Stimulated activated CD8-positive, alpha-beta memory T cell treated with anti-CD3 and anti-CD28 coated beads, Interleukin-2, amount 100 ng/mL, for 48 hours (primary cell): ENCODE results near the gene NOP9.
"Not testable (repeated sequence)": the region's sequence is repeated elsewhere in the genome, so short reads cannot be mapped to it uniquely, and the experiment has no call there.

Source experiments
- DNase-seq, 2 donors: peaks; one replicate each; pipeline ENCODE4 v3.0.0-alpha.2; 2020; ENCODE audit warnings: low read depth in 2 of 2

NOP9 gene

DNA sequence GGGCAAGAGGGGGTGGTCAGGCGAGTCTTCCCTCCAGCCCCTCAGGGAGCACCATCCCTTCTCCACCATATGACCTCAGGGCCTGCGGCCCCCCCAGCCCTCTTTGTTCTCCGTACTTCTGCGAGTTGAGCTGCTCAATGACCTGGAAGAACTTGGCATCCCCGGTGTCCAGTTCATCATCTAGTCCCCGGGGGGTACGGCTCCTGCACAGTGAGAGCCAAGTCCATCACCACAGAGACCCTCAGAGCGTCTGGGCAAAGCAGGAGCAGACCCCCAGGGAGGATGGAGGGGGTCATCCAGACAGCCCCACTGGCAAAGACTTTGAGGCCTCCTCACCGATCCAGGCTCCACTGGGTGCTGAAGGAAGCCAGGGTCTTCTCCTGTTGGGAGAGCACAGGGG lies 26.3 kb downstream of the NOP9 start:
- no peak for DNase-seq

DNA sequence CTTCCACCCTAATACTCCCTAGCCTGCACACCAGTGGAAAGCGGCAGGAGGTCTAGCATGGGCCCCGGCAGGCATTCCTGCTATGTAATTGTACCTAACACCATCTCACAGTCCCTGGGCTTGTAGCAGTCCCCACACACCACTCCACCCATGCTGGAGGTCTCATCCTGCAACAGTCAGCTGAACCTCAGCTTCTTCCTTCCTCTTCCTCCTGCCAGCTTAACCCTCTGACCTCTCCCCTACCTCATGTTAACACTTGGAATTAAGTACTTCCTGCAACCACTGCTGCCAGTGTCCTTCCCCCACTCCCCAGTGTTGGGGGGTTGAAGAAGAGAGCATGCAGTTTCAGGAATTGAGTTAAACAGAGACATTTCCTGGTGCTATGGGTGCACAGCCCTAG lies 27.7 kb downstream of the NOP9 start:
- DNase-seq, result no peak

DNA sequence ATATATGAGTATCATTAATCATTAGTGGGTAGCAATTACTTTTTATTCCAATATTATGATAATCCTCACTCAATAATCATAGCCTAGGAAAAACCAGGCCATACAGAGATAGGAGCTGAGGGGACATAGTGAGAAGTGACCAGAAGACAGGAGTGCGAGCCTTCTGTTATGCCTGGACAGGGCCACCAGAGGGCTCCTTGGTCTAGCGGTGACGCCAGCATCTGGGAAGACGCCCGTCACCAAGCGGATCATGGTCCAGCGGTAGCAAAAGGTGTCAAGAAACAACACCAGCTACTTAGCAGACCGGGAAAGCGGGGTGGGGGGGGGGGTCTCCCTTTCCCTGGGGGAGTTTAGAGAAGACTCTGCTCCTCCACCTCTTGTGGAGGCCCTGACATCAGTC lies 28.3 kb downstream of the NOP9 start:
- not testable (repeated sequence) for DNase-seq

DNA sequence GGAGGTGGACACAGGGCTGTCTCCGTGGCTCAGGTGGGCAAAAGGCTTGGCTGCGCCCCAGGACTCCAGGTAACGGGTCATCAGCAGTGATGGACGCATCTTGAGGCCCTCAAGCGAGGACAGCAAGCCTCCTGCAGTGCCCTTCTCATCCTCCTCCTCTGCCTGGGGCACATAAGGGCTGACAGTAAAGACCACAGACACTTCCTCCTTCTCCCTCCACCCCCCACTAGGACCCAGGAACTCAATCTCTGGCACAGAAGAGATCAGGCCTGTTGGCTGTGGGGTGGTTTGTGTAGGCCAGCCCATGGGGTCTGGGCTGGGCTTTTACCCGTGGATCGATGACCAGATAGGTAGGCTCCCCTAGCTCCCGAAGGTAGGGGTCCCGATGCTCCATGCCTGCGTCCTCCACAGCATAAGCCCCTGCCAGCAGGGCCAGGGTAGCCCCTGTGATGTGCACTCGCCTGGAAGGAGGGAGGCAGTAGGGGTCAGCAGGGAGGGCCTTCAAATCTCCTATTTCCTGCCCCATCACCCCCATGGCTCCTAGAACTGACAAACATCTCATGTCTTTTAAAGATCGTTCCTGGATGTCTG lies 29.5 kb downstream of the NOP9 start:
- no peak for DNase-seq

DNA sequence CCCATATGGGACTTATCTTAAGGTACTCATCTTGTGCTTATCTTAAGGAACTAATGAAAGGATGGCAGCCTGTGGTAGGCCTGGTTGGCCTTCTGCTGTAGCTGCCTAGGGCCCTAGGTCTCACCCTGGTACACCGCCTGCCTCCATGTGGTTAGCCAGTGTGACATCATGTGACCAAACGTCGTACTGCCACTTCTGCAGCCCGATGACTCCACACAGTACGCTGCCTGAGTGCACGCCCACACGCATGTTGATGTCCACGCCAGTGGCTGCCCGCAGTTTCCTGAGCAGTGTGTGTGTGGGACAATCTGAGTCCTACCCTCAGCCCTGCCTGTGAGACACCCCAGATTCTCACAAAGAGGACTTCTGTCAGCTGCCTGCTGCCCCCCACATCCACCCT lies 30.1 kb downstream of the NOP9 start:
- DNase-seq, result peak; percentile 46 to 48

DNA sequence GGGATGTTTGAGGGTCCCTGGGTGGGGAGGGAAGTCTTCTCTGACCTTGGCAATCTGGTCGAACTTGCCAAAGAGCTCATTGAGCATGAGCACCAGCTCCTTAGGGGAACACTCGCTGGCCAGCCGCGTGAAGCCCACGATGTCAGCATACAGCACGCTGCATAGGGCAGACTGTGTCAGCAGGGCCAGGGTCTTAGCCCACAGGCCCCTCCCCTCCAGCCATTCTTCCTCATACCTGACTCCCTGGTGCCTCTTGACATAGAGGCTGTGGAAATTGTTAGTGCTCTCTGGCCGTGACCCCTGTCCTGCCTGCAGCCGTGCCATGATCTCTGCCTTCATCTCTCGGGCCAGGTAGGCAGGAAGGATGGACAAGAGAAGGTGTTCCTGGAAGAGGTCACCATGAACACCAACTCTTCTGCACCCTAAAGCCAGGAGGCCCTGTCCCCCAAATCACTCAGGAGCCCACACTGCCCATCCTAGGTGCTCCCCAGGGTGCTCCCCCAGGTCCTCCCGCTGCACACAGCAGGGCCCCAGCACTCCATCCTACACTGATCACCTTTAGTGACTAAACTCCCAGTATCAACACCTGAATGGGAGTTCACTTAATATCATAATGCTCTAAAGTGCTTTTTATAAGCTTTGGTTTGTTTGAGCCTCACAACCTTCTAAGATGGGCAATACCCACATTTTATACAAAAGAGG lies 31.5 kb downstream of the NOP9 start:
- no peak for DNase-seq

DNA sequence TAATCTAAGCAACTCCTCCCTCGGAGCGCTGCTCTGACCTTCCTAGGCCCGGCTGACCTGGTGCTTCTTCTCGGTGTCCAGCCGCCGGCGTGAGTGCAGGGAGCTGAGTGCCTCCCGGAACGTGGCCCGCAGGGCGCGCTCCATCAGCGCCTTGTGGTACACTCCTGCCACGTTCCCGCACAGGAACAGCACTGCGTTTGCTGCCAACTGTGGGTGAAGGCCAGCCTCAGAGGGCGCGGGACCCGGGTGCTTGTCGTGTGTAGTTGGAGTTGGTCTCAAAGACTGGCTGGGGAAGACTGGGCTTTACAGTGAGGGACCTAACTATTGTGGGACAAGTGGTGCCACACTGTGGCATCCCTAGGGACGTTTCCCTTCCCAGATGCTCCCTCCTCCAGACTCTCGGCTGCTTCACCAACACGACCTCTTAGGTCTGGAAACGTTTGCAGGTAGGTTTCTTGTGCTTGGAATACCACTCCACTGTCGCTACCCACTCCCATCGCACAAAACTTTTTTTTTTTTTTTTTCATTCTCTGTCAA lies 32.1 kb downstream of the NOP9 start:
- DNase-seq, result no peak

DNA sequence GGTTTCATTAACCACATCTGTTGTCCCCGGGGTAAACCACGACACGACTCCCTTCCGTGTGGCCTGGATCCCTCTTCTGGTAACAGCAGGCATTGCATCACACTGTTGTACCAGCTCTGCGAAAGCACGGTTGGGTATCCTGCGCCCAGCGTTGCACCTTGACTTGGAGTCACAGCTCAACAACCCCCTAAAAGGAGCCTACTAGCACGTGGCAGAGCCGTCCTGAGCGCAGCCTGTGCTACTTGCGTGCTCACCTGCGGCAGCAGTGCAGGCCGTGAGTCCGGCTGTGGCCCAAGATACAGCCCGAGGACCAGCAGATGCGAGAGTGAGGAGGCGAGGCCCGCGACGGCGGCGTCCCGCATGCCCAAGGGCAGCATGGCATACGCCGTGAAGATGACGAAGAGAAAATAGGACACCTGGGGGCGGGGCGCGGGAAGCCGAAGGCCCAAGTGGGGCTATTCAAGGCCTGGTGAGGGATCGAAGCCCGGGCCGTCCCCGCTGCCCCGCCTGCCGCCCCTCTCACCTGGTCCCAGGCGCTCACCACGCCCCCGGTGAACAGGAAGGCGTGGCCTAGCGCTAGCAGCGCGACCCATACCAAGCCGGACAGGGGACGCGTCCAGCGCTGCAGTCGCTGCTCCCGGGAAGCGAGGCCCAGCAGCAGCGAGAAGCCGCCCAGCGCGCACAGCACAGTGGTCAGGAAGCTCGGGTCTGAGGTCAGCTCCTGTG lies 32.8 kb downstream of the NOP9 start:
- DNase-seq, result peak; percentile 64 to 66

DNA sequence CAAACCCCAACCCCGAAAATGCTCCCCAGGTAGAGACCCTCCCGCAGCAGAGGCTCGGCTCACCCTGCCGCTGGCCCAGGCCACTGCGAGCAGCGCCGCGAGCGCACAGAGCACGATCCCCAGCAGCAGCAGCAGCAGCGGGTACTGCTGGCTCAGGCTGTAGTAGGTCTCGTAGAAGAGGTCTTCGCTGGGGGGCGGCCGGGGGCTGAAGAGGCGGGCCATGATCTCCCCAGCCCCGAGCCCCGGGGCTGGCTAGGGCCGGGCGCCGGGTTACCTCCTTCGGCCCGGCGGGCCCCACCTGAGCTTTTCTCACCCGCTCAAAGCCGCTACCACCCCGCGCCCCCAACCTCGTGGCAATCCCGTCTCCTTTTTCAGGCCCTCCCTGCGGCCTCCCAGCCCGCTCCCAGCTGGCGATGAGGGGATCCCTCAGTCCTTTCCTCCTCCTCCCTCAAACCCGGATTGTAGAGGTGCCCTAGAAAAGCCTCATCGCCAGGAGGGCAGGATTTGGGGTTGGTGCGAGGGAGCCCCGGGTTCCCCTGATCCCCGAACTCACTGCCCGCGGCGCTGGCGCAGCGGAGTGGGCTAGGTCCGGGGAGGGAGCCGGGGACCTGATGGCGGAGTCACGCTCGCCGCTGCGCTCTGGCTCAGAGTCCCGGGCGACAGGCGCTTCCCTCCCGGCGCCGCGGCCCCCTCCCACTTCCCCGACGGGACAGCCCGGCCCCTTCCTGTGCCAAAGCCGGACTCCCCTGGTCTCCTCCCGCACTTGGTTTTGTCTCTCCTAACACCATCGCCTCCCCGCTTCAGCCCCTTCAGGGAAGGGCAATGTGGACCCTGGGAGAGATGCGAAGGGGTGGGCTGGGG lies 35.0 kb downstream of the NOP9 start, which contains the start of gene ADCY4:
ADCY4 (minus strand) TSS at position 641 of the 861 bp plus-strand sequence; CDS start at position 222, 419 bp downstream.
- no peak for DNase-seq

DNA sequence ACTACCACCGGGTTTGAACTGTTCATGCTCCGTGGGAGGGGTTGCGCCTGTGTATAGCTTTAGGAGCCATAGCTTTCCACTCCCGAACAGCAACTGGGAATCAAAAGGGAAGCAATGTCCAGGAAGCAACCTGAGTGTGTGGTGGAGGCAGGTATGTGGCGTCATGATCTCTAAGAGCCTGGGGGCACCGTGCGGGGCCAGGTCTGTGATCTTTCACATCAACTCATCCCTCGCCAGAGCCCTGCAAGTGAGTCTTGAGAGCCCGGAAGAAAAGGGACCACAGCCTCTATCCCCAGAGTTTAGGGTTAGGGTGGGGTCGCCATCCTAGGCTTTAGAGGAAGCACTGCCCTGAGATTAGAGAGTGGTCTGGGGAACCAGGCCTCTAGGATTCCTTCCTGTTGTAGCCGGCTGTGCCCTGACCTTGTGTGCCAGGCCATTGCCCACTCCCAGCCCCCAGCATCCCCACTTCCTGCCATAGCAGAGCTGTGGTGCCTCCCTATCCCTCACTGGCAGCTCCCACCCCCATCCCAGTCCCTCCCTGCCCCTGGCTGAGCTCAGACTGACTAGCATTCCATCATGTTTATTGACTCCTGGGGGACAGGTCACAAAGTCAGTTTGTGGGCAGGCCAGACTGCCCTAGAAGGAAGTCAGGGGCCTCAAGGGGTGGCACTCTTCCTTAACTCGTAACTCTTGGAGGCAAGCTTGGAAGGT lies 36.0 kb downstream of the NOP9 start:
- no peak for DNase-seq

DNA sequence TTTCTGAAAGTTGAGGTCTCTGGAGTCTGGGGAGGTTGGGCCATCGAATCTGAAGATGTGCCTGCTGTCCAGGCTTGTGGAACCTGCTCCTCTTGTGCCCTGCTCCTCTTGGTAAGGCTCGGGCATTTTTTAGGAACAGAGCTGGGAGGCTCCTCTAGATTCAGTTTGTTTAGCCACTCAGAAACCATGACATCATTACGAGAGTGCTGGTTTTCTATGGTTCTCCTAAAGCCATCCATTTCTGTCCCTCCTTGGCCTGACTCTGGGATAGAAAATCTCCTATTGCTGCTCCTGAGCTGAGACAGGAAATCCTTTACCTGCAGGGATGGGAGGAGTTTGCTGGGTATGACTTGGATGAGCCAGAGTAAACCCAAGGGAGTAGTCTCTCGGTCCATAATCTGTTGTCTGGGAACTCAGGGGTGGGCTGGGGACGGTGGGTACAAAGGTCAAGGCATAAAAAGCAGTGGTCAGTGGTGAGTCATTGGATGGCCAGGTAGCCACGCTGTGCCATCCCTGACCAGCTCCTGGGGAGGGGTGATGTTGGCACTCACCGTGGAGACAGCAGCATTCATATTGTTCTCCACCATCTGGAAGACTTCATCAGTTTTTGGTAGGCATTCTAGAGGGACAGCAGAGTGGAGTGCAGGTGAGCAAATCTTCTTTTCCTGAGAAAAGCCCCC lies 37.6 kb downstream of the NOP9 start:
- DNase-seq, result no peak

DNA sequence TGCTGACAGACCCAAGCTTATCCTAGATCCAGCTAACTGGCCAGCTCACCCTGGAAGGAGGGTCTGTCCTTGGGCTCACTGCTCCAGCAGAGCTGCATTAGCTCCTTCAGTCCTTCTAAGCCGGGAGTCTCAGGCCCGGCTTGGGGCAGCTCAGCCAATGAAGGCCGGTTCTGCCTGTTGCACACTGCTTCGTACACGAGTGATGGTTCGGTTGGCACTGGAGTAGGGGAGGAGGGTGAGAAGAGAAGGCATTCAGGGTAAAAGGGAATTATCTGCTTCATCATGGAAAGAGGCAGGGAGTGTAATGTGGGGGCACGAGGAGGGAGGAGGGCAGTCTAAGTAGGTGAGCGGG lies 38.1 kb downstream of the NOP9 start:
- no peak for DNase-seq

DNA sequence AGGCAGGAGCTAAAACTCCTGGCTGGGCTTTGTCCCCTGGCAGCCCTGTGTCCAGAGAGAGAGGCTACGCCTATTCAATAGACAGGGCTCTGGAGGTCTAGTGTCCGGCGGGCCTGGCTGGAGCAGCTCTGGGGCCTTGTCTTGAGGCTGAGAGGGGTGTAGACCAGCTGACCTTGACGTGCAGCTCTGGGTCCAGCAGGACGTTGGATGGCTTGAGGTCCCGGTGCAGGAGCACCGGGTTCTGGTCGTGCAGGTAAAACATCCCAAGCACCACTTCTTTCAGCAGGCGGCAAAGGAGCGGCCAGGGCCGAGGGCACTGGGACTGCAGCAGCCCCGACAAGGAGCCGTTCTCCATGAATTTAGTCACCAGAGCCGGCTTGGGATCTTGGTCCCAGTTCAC lies 39.2 kb downstream of the NOP9 start:
- DNase-seq, result no peak

DNA sequence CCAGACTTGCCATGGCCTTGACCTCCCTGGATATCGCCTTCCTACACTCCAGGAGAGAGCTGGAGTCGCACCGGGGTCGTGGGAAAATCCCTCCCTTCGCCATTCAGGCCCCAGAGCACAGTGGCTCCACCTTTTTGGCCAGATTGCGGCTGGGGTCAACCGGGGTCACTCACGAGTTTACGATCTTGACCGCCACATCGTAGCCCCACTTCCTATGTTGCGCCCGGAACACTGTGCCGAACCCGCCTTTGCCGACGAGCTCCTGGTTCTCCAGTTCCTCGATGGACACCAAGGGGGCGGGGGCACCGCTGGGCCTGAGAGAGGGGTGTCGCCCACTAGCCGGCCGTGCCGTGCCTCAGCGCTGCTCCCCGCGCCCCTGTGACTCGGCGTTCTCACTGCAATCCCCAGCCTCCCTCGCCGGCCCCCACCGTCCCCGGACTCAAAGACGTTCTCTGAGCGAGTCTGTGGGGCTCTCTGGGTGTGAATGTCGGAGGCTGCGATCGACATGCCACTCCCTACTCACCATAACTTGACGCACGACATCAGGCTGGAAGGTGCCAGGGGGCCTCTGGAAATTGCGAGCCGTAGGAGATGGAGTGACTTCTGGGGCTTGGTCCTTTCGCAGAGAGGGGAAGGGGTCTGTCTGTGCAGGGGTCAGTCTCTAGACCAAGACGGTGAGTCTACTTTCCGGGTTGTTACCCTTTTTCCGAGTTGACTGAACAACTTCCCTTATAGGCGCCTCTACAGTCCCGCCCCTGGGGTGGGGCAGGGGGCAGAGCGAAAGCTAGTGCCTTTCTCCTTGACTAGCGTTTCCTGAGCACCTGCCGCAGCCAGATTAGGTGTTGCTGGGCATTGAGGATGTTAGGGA lies 39.9 kb downstream of the NOP9 start, which contains the start of gene RIPK3:
RIPK3 (minus strand) TSS at position 708 of the 868 bp plus-strand sequence; CDS start at position 543, 165 bp downstream.
- DNase-seq, result peak; percentile 49 to 62

DNA sequence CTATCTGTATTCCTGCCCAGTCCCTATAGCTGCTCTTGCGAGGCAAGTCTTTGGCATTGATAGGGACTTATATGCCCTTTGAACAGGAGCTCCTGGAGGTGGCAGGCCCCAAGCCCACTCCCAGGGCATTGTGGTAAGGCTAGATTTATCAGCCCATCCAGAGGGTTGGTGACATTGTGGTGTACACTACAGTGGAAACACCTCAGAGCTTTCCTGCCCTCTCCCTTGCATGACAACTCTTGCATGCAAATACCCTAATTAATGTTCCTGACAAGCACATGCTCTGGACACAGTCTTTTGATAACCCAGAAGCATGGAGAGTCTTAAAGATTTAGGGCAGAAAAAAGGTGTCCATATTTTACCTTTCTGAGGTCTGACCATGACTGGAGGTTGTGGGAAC lies 41.0 kb downstream of the NOP9 start:
- DNase-seq, result no peak

DNA sequence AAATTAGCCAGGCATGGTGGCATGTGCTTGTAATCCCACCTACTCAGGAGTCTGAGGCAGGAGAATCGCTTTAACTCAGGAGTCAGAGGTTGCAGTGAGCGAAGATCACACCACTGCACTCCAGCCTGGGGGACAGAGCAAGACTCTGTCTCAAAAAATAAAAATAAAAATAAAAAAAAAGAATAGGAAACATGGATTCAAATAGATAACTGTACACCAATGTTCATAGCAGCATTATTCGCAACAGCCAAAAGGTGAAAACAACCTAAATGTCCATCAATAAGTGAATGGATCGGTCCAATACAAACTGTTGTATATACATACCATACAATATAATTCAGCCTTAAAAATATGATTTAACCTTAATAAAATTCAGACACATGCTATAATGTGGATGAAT lies 43.2 kb downstream of the NOP9 start:
- DNase-seq, result no peak

DNA sequence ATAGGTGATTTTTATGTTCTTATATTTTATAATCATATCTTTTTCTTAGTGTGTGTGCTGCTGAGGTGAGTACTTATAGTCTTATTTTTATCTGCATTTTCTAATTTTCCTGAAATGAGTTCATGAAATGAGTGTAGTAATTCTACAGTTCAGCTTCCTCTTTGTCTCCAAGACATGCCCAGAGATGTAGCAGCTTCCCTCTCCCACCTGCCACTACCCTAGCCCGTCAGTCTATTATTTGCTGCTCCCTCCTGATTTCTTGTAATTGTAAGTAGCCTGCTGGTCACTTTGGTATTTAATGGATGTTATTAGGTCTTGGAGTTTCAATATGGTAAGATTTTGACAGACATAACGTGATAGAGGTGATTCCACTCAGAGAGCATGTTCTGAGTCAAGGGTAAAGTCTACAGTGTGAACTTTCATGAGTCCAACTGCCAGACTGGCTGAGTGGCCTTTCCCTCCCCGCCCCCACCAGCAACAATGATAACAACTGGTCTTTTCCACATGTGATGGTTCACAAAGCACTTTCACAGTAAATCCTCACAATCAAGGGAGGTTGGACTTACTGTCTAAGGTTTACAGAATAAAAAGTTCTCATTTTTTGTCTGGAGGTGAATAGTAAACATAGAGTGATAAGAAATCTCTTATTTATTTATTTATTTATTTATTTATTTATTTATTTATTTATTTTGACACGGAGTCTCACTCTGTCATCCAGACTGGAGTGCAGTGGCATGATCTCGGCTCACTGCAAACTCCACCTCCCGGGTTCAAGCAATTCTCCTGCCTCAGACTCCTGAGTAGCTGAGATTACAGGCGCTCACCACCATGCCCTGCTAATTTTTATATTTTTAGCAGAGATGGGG lies 44.4 kb downstream of the NOP9 start:
- no peak for DNase-seq

DNA sequence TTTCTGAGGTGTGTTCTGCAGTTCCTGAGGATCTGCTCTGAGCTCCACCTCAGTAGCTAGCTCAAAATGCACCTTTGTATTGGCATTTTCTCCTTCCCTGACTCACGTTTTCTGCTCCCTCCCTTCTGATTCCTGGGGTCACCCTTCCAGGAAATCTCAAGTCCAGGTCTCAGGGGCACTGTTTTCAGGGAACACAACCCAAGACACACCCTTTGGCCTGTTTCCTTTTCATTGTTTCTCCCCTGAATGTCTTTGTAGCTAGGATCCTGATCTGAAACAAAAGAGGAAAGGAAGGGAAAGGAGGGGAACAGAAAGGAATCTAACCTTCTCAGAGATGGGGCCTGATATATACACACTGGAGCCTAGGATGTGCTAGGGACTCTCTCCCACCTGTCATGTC lies 47.5 kb downstream of the NOP9 start:
- DNase-seq, result no peak

DNA sequence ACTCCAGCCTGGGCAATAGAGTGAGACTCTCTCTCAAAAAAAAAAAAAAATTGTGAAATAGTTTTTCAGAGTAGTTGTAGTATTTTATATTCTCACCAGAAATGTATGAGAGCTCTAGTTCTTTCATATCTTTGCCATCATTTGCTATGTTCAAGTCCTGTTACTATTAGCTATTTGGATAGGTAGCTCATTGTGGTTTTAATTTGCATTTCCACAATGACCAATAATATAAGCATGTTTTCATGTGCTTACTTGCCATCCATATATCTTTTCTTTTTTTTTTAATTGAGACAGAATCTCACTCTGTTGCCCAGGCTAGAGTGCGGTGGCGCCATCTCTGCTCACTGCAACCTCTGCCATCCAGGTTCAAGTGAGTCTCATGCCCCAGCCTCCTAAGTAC lies 48.5 kb downstream of the NOP9 start:
- no peak for DNase-seq
